GM10266 (cell line): ENCODE measurements around the gene OR6N2.

Experiments used
- DNase-seq: peaks from one replicate; pipeline ENCODE4 v3.0.0; 2012; ENCODE audit errors: extremely low spot score
- CTCF ChIP-seq: IDR thresholded peaks from 2 replicates; pipeline ENCODE4 v1.5.1; 2012; ENCODE audit warnings: mild to moderate bottlenecking, low read depth; ENCODE audit not compliant: control insufficient read depth, insufficient read depth; ENCODE audit errors: missing control alignments

OR6N2 gene

GRCh38 chr1:158813164-158813563 lies 32.2 kb upstream of the OR6N2 start:
- DNase-seq: no peak
- TF ChIP-seq CTCF: no peak

GRCh38 chr1:158812336-158812735 lies 31.3 kb upstream of the OR6N2 start:
- no peak for DNase-seq
- TF ChIP-seq CTCF: no peak

- no peak for DNase-seq
- no peak for TF ChIP-seq CTCF
These were observed 29.3 kb upstream of the OR6N2 start for GRCh38 chr1:158810311-158810710.

- no peak for DNase-seq
These were observed 28.9 kb upstream of the OR6N2 start for GRCh38 chr1:158809862-158810261.

GRCh38 chr1:158809256-158809655 lies 28.3 kb upstream of the OR6N2 start:
- TF ChIP-seq CTCF: no peak
- no peak for DNase-seq

More at GRCh38 chr1:158809862-158810261, 28.9 kb upstream of the OR6N2 start:
- no peak for TF ChIP-seq CTCF

GRCh38 chr1:158806916-158807536 lies 26.0 kb upstream of the OR6N2 start:
- no peak for TF ChIP-seq CTCF
- no peak for DNase-seq

GRCh38 chr1:158803678-158804077 lies 22.7 kb upstream of the OR6N2 start:
- no peak for TF ChIP-seq CTCF
- DNase-seq: no peak
